OCI-LY3 (cell line): Measurements from ENCODE around the gene FXR2.

Source experiments
- H2AFZ ChIP-seq: fragments of 200-600, 300-600 bp; shearing (Covaris generic); 2 replicates; pipeline ENCODE4 v1.6.0; 2014; ENCODE audit warnings: antibody characterized with exemption, low read depth, low read length
- H3K27ac ChIP-seq: fragments of 200-600, 300-600 bp; sonication (generic); 2 replicates; pipeline ENCODE4 v1.5.1; 2014; ENCODE audit warnings: mild to moderate bottlenecking, low read length, moderate library complexity, mixed read lengths
- H3K27me3 ChIP-seq: fragments of 200-600, 300-600 bp; sonication (generic); 2 replicates; pipeline ENCODE4 v1.6.1; 2014; ENCODE audit warnings: low read depth, low read length, mixed read lengths
- H3K36me3 ChIP-seq: fragments of 200-600, 300-600 bp; sonication (generic); replicated peaks from 2 replicates; pipeline ENCODE3; 2014; ENCODE audit warnings: low read depth, low read length, mixed read lengths
- H3K4me1 ChIP-seq: fragments of 300-600, 200-600 bp; sonication (generic); 2 replicates; pipeline ENCODE4 v1.6.1; 2014; ENCODE audit warnings: low read length, mixed read lengths
- H3K4me2 ChIP-seq: fragments of 200-600, 300-600 bp; sonication (generic); 2 replicates; pipeline ENCODE4 v1.6.1; 2014; ENCODE audit warnings: low read length, mixed read lengths
- H3K4me3 ChIP-seq: fragments of 300-600, 200-600 bp; sonication (generic); 2 replicates; pipeline ENCODE4 v1.5.1; 2014; ENCODE audit warnings: antibody characterized with exemption, mild to moderate bottlenecking, low read length, moderate library complexity
- H3K79me2 ChIP-seq: fragments of 300-600, 200-600 bp; shearing (Covaris generic); 2 replicates; pipeline ENCODE4 v1.6.1; 2014; ENCODE audit warnings: mild to moderate bottlenecking, low read length, mixed read lengths
- H3K9ac ChIP-seq: fragments of 300-600, 200-600 bp; shearing (Covaris generic); 2 replicates; pipeline ENCODE4 v1.6.0; 2014; ENCODE audit warnings: mild to moderate bottlenecking, low read length, moderate library complexity
- H3K9me3 ChIP-seq: fragments of 200-600, 300-600 bp; shearing (Covaris generic); 2 replicates; pipeline ENCODE4 v1.6.1; 2014; ENCODE audit warnings: low read length, mixed read lengths; ENCODE audit not compliant: insufficient read depth
- H4K20me1 ChIP-seq: fragments of 200-600, 300-600 bp; sonication (generic); 2 replicates; pipeline ENCODE4 v1.6.1; 2016; ENCODE audit warnings: low read length, mixed read lengths; ENCODE audit not compliant: insufficient read depth
- CTCF ChIP-seq: fragments of 200-600, 300-600 bp; sonication (generic); IDR thresholded peaks from 2 replicates; pipeline ENCODE4 v1.5.1; 2014; ENCODE audit warnings: antibody characterized with exemption, low read length, low read depth
- EZH2phosphoT487 ChIP-seq: fragments of 200-600 bp; shearing (Covaris generic); IDR thresholded peaks from 2 replicates; pipeline ENCODE4 v1.6.1; 2018; ENCODE audit warnings: antibody characterized with exemption, mixed run types, low read depth

The FXR2 gene

GRCh38 chr17:7587420-7588151 lies 27.1 kb downstream of the FXR2 start:
- H2AFZ ChIP-seq: no peak overlapping the region
- H3K27me3 ChIP-seq: no peaks in the 10 kb centered on the region
- H3K4me2 ChIP-seq: no peak overlapping the region
- H3K4me1 ChIP-seq: peaks cover 13% of the 10 kb centered on the region
- H3K36me3 ChIP-seq: peaks cover 2% of the 10 kb centered on the region
- no peak overlapping the region for H3K4me3 ChIP-seq
- no peak overlapping the region for H3K27ac ChIP-seq
- TF ChIP-seq EZH2phosphoT487 (no peak), CTCF (no peak)
- H3K79me2 ChIP-seq: peaks cover 26% of the 10 kb centered on the region
- no peaks in the 10 kb centered on the region for H3K9me3 ChIP-seq
- H3K9ac ChIP-seq: no peak overlapping the region
- H4K20me1 ChIP-seq: no peaks in the 10 kb centered on the region

- Histone ChIP-seq H3K4me3 (no peak overlapping the region), H3K9me3 (no peaks in the 10 kb centered on the region), H3K4me1 (peaks cover 21% of the 10 kb centered on the region), H4K20me1 (no peaks in the 10 kb centered on the region), H3K27me3 (no peaks in the 10 kb centered on the region), H3K27ac (no peak overlapping the region), H3K4me2 (no peak overlapping the region), H3K9ac (no peak overlapping the region), H3K79me2 (peaks cover 33% of the 10 kb centered on the region), H3K36me3 (peaks cover 10% of the 10 kb centered on the region), H2AFZ (no peak overlapping the region)
- TF ChIP-seq CTCF (peak; percentile 40), EZH2phosphoT487 (no peak)
These were observed 27.9 kb downstream of the FXR2 start for GRCh38 chr17:7586673-7587419.

GRCh38 chr17:7583253-7584109 lies 31.2 kb downstream of the FXR2 start, which contains the start of gene MPDU1:
MPDU1 (plus strand) TSS chr17:7583852; CDS start chr17:7583863, 11 bp downstream.
- Histone ChIP-seq H3K27me3 (no peaks in the 10 kb centered on the region), H3K27ac (peak within 1 kb of the TSS; percentile 88), H3K4me3 (peak within 1 kb of the TSS; percentile 98), H3K79me2 (peaks cover 45% of the 10 kb centered on the region), H3K4me1 (peaks cover 40% of the 10 kb centered on the region), H2AFZ (peak within 1 kb of the TSS; percentile 59), H3K4me2 (peak within 1 kb of the TSS; percentile 97), H4K20me1 (peaks cover 6% of the 10 kb centered on the region; the same call in 1 of the 2 replicates), H3K36me3 (peaks cover 23% of the 10 kb centered on the region), H3K9me3 (no peaks in the 10 kb centered on the region), H3K9ac (peak within 1 kb of the TSS; percentile 95)
- TF ChIP-seq EZH2phosphoT487 (no peak), CTCF (no peak)
